ENCODE results near the gene LRRN4CL.

- TF ChIP-seq RBM22 (IDR thresholded peaks at IDR 0.05; ENCODE audit: low read depth, low read length, poor library complexity, severe bottlenecking) (no peak), FOXA1 (IDR thresholded peaks at IDR 0.05; ENCODE audit: borderline replicate concordance) (no peak), KLF13 (tag; IDR thresholded peaks at IDR 0.05; ENCODE audit: borderline replicate concordance, low read depth) (no peak), GABPB2 (CRISPR knock-in tag; conservative IDR thresholded peaks at IDR 0.05) (no peak), ARID2 (IDR thresholded peaks at IDR 0.05) (no peak), OTX1 (CRISPR knock-in tag; IDR thresholded peaks at IDR 0.05) (no peak), HNRNPH1 (optimal IDR thresholded peaks at IDR 0.05; ENCODE audit: low read depth, low read length) (no peak), MAFG (tag; conservative IDR thresholded peaks at IDR 0.05) (no peak), CTCF (IDR thresholded peaks at IDR 0.05 in 2 of 3, conservative IDR thresholded peaks at IDR 0.05 in 1 of 3; ENCODE audit: insufficient read depth in 2 of 3, low read depth in 1 of 3, low read length in 3 of 3) (no peak), TAF1 (IDR thresholded peaks at IDR 0.05; ENCODE audit: control insufficient read depth, extremely low read depth, insufficient read depth, low read length, severe bottlenecking) (no peak), CGGBP1 (CRISPR knock-in tag; IDR thresholded peaks at IDR 0.05) (no peak)
- TF ChIP-seq, protein P1, sequence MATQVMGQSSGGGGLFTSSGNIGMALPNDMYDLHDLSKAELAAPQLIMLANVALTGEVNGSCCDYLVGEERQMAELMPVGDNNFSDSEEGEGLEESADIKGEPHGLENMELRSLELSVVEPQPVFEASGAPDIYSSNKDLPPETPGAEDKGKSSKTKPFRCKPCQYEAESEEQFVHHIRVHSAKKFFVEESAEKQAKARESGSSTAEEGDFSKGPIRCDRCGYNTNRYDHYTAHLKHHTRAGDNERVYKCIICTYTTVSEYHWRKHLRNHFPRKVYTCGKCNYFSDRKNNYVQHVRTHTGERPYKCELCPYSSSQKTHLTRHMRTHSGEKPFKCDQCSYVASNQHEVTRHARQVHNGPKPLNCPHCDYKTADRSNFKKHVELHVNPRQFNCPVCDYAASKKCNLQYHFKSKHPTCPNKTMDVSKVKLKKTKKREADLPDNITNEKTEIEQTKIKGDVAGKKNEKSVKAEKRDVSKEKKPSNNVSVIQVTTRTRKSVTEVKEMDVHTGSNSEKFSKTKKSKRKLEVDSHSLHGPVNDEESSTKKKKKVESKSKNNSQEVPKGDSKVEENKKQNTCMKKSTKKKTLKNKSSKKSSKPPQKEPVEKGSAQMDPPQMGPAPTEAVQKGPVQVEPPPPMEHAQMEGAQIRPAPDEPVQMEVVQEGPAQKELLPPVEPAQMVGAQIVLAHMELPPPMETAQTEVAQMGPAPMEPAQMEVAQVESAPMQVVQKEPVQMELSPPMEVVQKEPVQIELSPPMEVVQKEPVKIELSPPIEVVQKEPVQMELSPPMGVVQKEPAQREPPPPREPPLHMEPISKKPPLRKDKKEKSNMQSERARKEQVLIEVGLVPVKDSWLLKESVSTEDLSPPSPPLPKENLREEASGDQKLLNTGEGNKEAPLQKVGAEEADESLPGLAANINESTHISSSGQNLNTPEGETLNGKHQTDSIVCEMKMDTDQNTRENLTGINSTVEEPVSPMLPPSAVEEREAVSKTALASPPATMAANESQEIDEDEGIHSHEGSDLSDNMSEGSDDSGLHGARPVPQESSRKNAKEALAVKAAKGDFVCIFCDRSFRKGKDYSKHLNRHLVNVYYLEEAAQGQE (IDR thresholded peaks at IDR 0.05; ENCODE audit: borderline replicate concordance), result no peak
- TF ChIP-seq, protein P1 (CRISPR knock-in tag; IDR thresholded peaks at IDR 0.05; ENCODE audit: low read depth), result no peak
These were observed 39.8 kb downstream of the LRRN4CL start for GRCh38 chr11:62649486-62649885.

Data from K562 (cell line).